Right renal cortex interstitium (tissue), 3 donors: Measurements from ENCODE around the gene KLC4. TPM values are rescaled to one million over a fixed set of nuclear protein-coding genes. Genes with fewer than 3 reads are reported as not detected.

Experiments used
- DNase-seq, 3 donors: peaks; one replicate each; pipeline ENCODE4 v3.0.0-alpha.2; 2013; ENCODE audit warnings: low read depth in 3 of 3, low spot score in 2 of 3
- polyA plus RNA-seq, 3 donors: library from polyadenylated mRNA; unstranded; fragments of 120-200 nt; gene quantifications; one replicate each; pipeline ENCODE4 v1.2.1, GENCODE V29; 2013; ENCODE audit not compliant: insufficient read length in 3 of 3

KLC4 gene
- polyA plus RNA-seq, 3 donors = 46.8 to 54.1 (median 51.8) TPM

- DNase-seq = no peak
Observed at GRCh38 chr6:43120944-43121913, 61.8 kb downstream of the KLC4 start.

GRCh38 chr6:43122146-43122545 is 62.7 kb downstream of the KLC4 start:
- no peak for DNase-seq

- DNase-seq = no peak
Observed at GRCh38 chr6:43123461-43124314, 64.3 kb downstream of the KLC4 start.

GRCh38 chr6:43124481-43124880 is 65.0 kb downstream of the KLC4 start:
- DNase-seq = no peak

Other genes with a start within 250 kb of the KLC4 start
- 100 to 1,000 TPM; 117 to 124 (median 121) TPM for gene RPL7L1, start 180.0 kb upstream of the KLC4 start, polyA plus RNA-seq
- gene PTCRA, start 143.6 kb upstream of the KLC4 start, polyA plus RNA-seq = under 1 TPM; 0.24 to 0.51 (median 0.28) TPM
- 10 to 100 TPM; 59.3 to 64.7 (median 61.3) TPM for gene CNPY3, start 130.2 kb upstream of the KLC4 start, polyA plus RNA-seq
- gene GNMT, start 98.9 kb upstream of the KLC4 start, polyA plus RNA-seq = under 1 TPM; 0.53 to 0.64 (median 0.57) TPM
- 10 to 100 TPM; 18.1 to 20.0 (median 18.7) TPM for gene PEX6, start 80.5 kb upstream of the KLC4 start, polyA plus RNA-seq
- gene PPP2R5D, start 75.1 kb upstream of the KLC4 start, polyA plus RNA-seq = 10 to 100 TPM; 67.5 to 73.5 (median 70.1) TPM
- 10 to 100 TPM; 85.5 to 99.0 (median 96.2) TPM for gene MEA1, start 45.7 kb upstream of the KLC4 start, polyA plus RNA-seq
- gene KLHDC3, start 45.4 kb upstream of the KLC4 start, polyA plus RNA-seq = 100 to 1,000 TPM in 1 of 3 donors, 10 to 100 TPM in 2; 90.5 to 104 (median 92.2) TPM
- gene RRP36, start 38.0 kb upstream of the KLC4 start, polyA plus RNA-seq = 10 to 100 TPM; 58.7 to 62.8 (median 60.7) TPM
- gene CUL7, start 5.8 kb upstream of the KLC4 start, polyA plus RNA-seq = 10 to 100 TPM; 46.6 to 51.4 (median 47.1) TPM
- gene MRPL2, start 197 bp upstream of the KLC4 start, polyA plus RNA-seq = 10 to 100 TPM; 53.4 to 54.4 (median 54.2) TPM
- 100 to 1,000 TPM; 223 to 242 (median 227) TPM for gene PTK7, start 16.7 kb downstream of the KLC4 start, polyA plus RNA-seq
- 10 to 100 TPM; 29.5 to 32.8 (median 30.6) TPM for gene SRF, start 111.6 kb downstream of the KLC4 start, polyA plus RNA-seq
- 10 to 100 TPM; 26.5 to 29.5 (median 28.6) TPM for gene CUL9, start 122.6 kb downstream of the KLC4 start, polyA plus RNA-seq
- gene DNPH1, start 169.8 kb downstream of the KLC4 start, polyA plus RNA-seq = 10 to 100 TPM; 47.0 to 64.4 (median 49.4) TPM
- under 1 TPM; 0.27 to 0.29 (median 0.28) TPM for gene TTBK1, start 183.8 kb downstream of the KLC4 start, polyA plus RNA-seq
- gene SLC22A7, start 238.6 kb downstream of the KLC4 start, polyA plus RNA-seq = 1 to 10 TPM in 1 of 3 donors, under 1 TPM in 2; 0.25 to 2.0 (median 0.75) TPM
- gene CRIP3, start 249.2 kb downstream of the KLC4 start, polyA plus RNA-seq = 1 to 10 TPM; 2.6 to 3.2 (median 2.8) TPM